ENCODE data around the gene GID8. TPM values are rescaled to one million over a fixed set of nuclear protein-coding genes. Genes with fewer than 3 reads are reported as not detected.

The GID8 gene
- total RNA-seq, 1 donor from 2014 or later: 29.7 TPM

DNA sequence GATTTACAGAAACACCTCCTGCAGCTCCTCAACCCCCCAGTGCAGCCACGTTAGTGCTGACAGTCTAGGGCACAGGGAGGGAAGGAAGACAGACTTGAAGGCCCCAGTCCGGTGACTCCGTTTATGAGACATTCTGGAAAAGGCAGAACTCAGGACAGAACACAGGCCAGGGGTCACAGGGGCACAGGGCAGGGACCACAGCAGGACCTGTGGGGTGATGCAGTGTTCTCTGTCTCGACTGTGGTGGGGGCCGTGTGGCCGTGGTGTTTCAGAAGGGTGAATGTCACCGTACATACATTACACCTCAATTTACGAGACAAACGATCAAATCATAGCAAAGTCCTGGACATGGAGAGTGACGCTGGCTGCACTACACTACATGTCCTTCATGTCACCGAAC, 57.5 kb downstream of the GID8 start:
- Mint-ChIP-seq H3K4me1 (ENCODE audit: low read depth) (no peaks in the 10 kb centered on the region), H3K27me3 (ENCODE audit: low read depth) (peaks cover 59% of the 10 kb centered on the region)

DNA sequence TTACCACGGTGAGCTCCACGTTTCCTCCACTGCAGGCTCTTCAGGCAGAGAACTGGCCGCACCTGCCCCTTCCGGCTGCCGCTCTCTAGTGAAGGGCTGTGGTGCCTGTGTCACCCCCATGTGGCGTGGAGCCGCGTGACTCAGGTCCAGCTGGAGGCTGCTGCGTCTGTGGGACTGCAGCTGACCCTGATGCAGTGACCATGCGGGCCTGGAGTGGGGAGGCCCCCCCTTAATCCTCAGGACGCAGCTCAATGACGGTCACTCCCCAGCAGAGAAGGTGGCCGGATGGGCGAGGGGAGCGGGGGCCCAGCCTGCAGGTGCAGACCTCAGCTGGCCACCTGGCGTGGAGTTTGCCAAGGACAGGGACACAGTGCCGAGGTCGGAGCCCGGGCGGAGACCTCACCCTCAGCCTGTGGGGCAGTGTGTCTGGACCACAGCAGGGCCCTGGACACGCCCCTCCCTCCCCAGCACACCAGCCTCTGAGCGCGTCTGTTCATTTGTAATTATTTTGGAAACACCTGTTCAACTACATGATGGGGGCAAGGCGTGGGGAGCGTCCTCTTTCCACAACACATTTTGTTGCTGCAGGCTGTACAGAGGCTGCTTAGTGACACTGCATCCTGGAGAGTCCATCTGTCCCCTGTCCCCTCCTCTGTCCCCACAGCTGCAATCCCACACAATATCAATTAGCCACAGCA, 58.1 kb downstream of the GID8 start:
- Mint-ChIP-seq H3K9me3 (ENCODE audit: low read depth) (peaks cover 4% of the 10 kb centered on the region), H3K27me3 (ENCODE audit: low read depth) (peaks cover 61% of the 10 kb centered on the region), H3K36me3 (ENCODE audit: low read depth) (no peaks in the 10 kb centered on the region), H3K27ac (ENCODE audit: unreplicated experiment) (no peak overlapping the region), H3K4me1 (ENCODE audit: low read depth) (no peaks in the 10 kb centered on the region), H3K4me3 (ENCODE audit: unreplicated experiment) (no peak overlapping the region)
- DNase-seq (ENCODE audit: low spot score): no peak
- TF ChIP-seq, protein P1, sequence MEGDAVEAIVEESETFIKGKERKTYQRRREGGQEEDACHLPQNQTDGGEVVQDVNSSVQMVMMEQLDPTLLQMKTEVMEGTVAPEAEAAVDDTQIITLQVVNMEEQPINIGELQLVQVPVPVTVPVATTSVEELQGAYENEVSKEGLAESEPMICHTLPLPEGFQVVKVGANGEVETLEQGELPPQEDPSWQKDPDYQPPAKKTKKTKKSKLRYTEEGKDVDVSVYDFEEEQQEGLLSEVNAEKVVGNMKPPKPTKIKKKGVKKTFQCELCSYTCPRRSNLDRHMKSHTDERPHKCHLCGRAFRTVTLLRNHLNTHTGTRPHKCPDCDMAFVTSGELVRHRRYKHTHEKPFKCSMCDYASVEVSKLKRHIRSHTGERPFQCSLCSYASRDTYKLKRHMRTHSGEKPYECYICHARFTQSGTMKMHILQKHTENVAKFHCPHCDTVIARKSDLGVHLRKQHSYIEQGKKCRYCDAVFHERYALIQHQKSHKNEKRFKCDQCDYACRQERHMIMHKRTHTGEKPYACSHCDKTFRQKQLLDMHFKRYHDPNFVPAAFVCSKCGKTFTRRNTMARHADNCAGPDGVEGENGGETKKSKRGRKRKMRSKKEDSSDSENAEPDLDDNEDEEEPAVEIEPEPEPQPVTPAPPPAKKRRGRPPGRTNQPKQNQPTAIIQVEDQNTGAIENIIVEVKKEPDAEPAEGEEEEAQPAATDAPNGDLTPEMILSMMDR (IDR thresholded peaks at IDR 0.05): no peak

More for the DNA sequence above, 57.5 kb downstream of the GID8 start:
- Mint-ChIP-seq H3K9me3 (ENCODE audit: low read depth) (peaks cover 4% of the 10 kb centered on the region), H3K4me3 (ENCODE audit: unreplicated experiment) (no peak overlapping the region), H3K36me3 (ENCODE audit: low read depth) (no peaks in the 10 kb centered on the region), H3K27ac (ENCODE audit: unreplicated experiment) (no peak overlapping the region)
- no peak for DNase-seq (ENCODE audit: low spot score)
- TF ChIP-seq, protein P1 (IDR thresholded peaks at IDR 0.05): no peak

DNA sequence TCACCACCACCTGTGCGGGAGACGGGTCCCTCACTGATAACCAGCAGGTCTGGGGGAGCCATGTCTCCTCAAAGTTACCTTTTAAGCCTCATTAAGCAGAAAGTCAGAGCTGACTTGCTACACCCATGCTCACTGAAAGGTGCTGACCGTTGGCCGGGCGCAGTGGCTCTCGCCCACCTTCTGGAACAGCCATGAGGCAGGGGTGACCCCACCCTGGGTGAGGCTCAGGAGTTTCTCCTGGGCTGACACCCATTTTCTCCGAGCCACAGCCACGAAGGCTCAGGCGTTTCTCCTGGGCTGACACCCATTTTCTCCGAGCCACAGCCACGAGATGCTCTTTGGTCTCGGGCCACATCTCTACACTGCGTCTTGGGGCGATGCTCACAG, 58.6 kb downstream of the GID8 start:
- no peaks in the 10 kb centered on the region for H3K36me3 Mint-ChIP-seq (ENCODE audit: low read depth)
- no peak overlapping the region for H3K27ac Mint-ChIP-seq (ENCODE audit: unreplicated experiment)
- DNase-seq (ENCODE audit: low spot score): no peak
- peaks cover 61% of the 10 kb centered on the region for H3K27me3 Mint-ChIP-seq (ENCODE audit: low read depth)
- H3K4me1 Mint-ChIP-seq (ENCODE audit: low read depth): no peaks in the 10 kb centered on the region
- peaks cover 4% of the 10 kb centered on the region for H3K9me3 Mint-ChIP-seq (ENCODE audit: low read depth)
- TF ChIP-seq, protein P1 (IDR thresholded peaks at IDR 0.05): no peak
- H3K4me3 Mint-ChIP-seq (ENCODE audit: unreplicated experiment): no peak overlapping the region

DNA sequence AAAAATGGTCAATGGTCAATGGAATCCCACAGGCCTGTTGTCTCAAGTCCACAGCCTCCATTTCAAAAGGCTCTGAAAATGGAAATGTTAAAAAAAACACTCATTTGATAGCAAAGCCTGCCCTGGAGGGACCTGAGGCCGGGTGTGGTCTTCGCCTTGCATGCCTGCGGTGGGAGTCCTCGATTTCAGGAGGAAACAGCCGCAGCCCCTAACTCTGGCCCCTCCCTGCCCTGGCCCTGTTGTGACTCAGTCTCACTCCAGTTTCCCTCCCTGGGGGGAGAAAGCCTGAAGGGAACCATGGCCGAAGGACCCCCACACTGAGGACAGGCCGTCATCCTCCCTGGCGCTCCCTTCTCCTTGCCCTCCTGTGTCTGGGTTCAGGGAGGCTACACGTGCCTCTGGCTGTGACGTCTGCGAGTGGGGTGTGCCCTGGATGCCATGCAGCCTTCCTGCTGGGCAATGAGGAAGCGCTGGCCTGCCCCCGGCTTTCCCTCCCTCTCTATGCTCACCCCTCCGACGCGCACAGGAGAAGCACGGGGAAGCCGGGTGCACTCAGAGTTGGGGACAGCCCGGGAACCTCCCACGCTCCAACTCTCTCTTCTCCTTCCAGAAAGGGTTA, 59.6 kb downstream of the GID8 start:
- H3K36me3 Mint-ChIP-seq (ENCODE audit: low read depth): no peaks in the 10 kb centered on the region
- TF ChIP-seq, protein P1 (IDR thresholded peaks at IDR 0.05): no peak
- H3K9me3 Mint-ChIP-seq (ENCODE audit: low read depth): peaks cover 4% of the 10 kb centered on the region
- no peak for DNase-seq (ENCODE audit: low spot score)
- H3K27me3 Mint-ChIP-seq (ENCODE audit: low read depth): peaks cover 66% of the 10 kb centered on the region
- H3K4me1 Mint-ChIP-seq (ENCODE audit: low read depth): no peaks in the 10 kb centered on the region
- no peak overlapping the region for H3K4me3 Mint-ChIP-seq (ENCODE audit: unreplicated experiment)
- no peak overlapping the region for H3K27ac Mint-ChIP-seq (ENCODE audit: unreplicated experiment)

Other genes starting within 250 kb of the GID8 start
- 0.10 TPM in 1 of 3 replicates, not detected in the others for gene NTSR1, start 229.3 kb upstream of the GID8 start, total RNA-seq
- 9.5 to 10.4 TPM (median 10.3 TPM) in 3 replicates for gene MRGBP, start 141.7 kb upstream of the GID8 start, total RNA-seq
- gene OGFR, start 133.3 kb upstream of the GID8 start, total RNA-seq: 31.5 to 32.2 TPM (median 31.8 TPM) in 3 replicates
- 8.6 to 11.3 TPM (median 8.9 TPM) in 3 replicates for gene COL9A3, start 121.1 kb upstream of the GID8 start, total RNA-seq
- gene TCFL5, start 76.3 kb upstream of the GID8 start, total RNA-seq: 12.7 to 20.0 TPM (median 13.0 TPM) in 3 replicates
- 41.6 to 53.8 TPM (median 42.5 TPM) in 3 replicates for gene DIDO1, start 11.6 kb upstream of the GID8 start, total RNA-seq
- gene SLC17A9, start 14.6 kb downstream of the GID8 start, total RNA-seq: 0.24 to 1.2 TPM (median 0.79 TPM) in 3 replicates
- not detected in 3 replicates for gene BHLHE23, start 68.8 kb downstream of the GID8 start, total RNA-seq

All from chondrocyte (in vitro differentiated cells).